ENCODE data around the gene MISP3.

Gene MISP3

DNA sequence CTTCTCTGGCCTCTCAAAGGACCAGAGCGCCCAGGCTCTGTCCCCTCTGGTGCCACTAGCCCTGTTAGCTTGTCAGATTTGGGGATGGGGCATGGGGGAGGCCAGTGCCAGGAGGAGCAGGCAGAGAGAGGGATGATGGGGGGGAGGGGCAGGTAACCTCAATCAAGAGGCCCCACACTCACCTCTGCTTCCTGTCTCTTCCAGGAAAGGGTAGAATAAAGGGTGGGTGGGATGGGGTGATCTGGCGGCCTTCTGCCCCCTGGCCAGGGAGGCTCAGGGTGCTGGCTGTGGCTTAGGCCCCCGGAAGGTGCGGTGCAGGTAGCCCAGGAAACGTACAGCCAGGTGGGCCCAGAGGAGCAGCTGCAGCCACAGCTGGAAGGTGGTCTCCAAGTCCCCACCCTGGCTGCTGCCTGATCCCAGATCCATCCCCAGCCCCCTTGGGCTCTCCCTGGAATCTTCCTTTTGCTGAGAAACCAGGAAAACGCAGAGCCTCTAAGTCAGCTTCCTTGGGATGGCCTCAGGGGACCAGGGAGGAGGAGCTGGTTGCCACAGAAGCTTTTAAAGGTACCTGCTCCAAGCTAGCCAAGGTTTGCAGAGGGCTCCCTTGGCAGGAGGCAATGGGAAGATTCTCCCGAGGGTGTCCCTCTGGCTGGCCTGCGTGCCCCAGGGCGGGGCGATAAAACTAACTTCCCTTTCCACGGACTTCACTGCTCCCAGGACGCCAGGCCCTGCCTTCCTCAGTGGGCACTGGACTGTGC is 39.6 kb downstream of the MISP3 start:
- no peak overlapping the region for H3K4me3 ChIP-seq (IDR thresholded peaks at IDR 0.05; ENCODE audit: insufficient read depth, low read depth, low read length)
- TF ChIP-seq CTCF (conservative IDR thresholded peaks at IDR 0.05; ENCODE audit: low read depth, low read length) = no peak
- H3K27me3 ChIP-seq (ENCODE audit: insufficient read depth, low read depth) = no peaks in the 10 kb centered on the region
- H3K79me2 ChIP-seq (ENCODE audit: insufficient read depth, low read depth) = no peaks in the 10 kb centered on the region; the same call in 1 of the 2 replicates
- H3K4me2 ChIP-seq = no peak overlapping the region
- no peaks in the 10 kb centered on the region for H4K20me1 ChIP-seq (ENCODE audit: insufficient read depth)
- no peak overlapping the region for H2AFZ ChIP-seq (ENCODE audit: low read depth)
- no peaks in the 10 kb centered on the region for H3K36me3 ChIP-seq (ENCODE audit: insufficient read depth)
- peaks cover 10% of the 10 kb centered on the region for H3K4me1 ChIP-seq (ENCODE audit: low read depth, poor library complexity, severe bottlenecking)
- H3K27ac ChIP-seq = no peak overlapping the region
- H3K9ac ChIP-seq = no peak overlapping the region

DNA sequence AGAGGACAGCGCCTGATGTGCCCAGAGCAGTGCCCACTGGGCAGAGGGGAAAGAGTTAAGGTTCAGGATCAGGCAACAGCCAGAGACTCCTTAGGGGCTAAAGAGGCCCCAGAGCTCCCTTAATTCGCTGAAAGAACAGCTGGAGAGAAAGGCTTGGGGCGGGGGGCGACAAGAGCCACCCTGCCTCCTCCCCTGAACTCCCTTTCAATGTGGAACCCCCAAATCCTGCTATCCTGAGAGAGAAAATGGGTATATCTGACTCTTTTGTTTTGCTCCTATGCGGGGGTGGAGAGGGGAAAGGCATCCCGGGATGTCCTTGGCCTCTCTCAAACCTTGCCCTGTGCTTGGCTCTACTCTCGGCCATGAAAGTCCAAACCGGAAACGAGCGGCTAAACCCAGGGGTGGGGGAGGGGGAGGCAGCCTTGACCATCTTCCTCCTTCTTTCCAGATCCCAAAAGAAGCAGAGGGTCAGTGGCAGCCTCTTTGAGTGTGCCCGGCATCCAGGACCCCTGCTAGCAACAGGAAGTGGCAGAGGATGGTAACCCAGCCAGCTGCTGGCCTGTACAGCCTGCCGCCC is 40.3 kb downstream of the MISP3 start:
- no peaks in the 10 kb centered on the region for H3K27me3 ChIP-seq (ENCODE audit: insufficient read depth, low read depth)
- no peak overlapping the region for H2AFZ ChIP-seq (ENCODE audit: low read depth)
- H3K36me3 ChIP-seq (ENCODE audit: insufficient read depth) = no peaks in the 10 kb centered on the region
- peaks cover 10% of the 10 kb centered on the region for H3K4me1 ChIP-seq (ENCODE audit: low read depth, poor library complexity, severe bottlenecking)
- no peaks in the 10 kb centered on the region for H4K20me1 ChIP-seq (ENCODE audit: insufficient read depth)
- H3K9ac ChIP-seq = no peak overlapping the region
- H3K4me2 ChIP-seq = no peak overlapping the region
- H3K27ac ChIP-seq = no peak overlapping the region
- H3K4me3 ChIP-seq (IDR thresholded peaks at IDR 0.05; ENCODE audit: insufficient read depth, low read depth, low read length) = no peak overlapping the region
- TF ChIP-seq CTCF (conservative IDR thresholded peaks at IDR 0.05; ENCODE audit: low read depth, low read length) = no peak
- H3K79me2 ChIP-seq (ENCODE audit: insufficient read depth, low read depth) = no peaks in the 10 kb centered on the region; the same call in 1 of the 2 replicates

DNA sequence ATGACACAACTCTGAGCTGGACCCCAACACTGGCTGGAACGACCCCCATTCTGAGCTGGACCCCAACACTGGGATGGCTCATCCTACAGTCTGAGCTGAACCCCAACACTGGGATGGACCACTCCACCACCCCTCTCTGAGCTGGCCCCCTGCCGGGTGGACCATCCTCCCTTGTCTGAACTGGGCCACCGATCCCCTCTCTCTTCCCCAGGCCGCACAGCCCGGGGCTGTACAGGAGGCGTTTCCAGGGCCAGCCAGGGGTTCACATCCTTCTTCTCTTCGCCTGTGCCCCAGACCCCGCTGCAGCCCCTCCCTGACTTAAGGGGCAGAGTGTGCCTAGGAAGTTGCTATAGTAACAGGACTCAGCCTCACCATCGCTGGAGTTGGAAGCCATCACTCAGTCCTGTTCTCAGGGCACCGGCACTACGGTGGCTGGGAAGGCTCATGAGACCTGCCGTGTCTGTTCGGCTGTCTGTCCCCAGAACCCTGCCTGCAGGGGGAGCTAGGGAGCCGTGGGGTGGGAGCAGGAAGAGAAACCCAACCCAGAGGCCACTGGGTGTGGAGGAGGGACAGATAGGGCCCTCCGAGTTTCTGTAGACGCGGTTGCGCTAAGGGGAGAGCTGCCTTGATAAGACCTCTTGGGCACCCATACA is 41.3 kb downstream of the MISP3 start:
- no peak overlapping the region for H3K9ac ChIP-seq
- no peaks in the 10 kb centered on the region for H4K20me1 ChIP-seq (ENCODE audit: insufficient read depth)
- no peaks in the 10 kb centered on the region for H3K27me3 ChIP-seq (ENCODE audit: insufficient read depth, low read depth)
- no peak overlapping the region for H2AFZ ChIP-seq (ENCODE audit: low read depth)
- peaks cover 10% of the 10 kb centered on the region for H3K4me1 ChIP-seq (ENCODE audit: low read depth, poor library complexity, severe bottlenecking)
- no peak overlapping the region for H3K4me2 ChIP-seq
- TF ChIP-seq CTCF (conservative IDR thresholded peaks at IDR 0.05; ENCODE audit: low read depth, low read length) = 0 out of 2 replicates have a peak, but pooled peaks have one; percentile 21
- H3K36me3 ChIP-seq (ENCODE audit: insufficient read depth) = no peaks in the 10 kb centered on the region
- H3K27ac ChIP-seq = no peak overlapping the region
- H3K4me3 ChIP-seq (IDR thresholded peaks at IDR 0.05; ENCODE audit: insufficient read depth, low read depth, low read length) = no peak overlapping the region
- H3K79me2 ChIP-seq (ENCODE audit: insufficient read depth, low read depth) = no peaks in the 10 kb centered on the region; the same call in 1 of the 2 replicates

- no peaks in the 10 kb centered on the region for H3K27me3 ChIP-seq (ENCODE audit: insufficient read depth, low read depth)
- H4K20me1 ChIP-seq (ENCODE audit: insufficient read depth) = no peaks in the 10 kb centered on the region
- H3K4me2 ChIP-seq = no peak overlapping the region
- H3K4me3 ChIP-seq (IDR thresholded peaks at IDR 0.05; ENCODE audit: insufficient read depth, low read depth, low read length) = no peak overlapping the region
- no peaks in the 10 kb centered on the region for H3K36me3 ChIP-seq (ENCODE audit: insufficient read depth)
- no peak overlapping the region for H3K9ac ChIP-seq
- no peak overlapping the region for H2AFZ ChIP-seq (ENCODE audit: low read depth)
- TF ChIP-seq CTCF (conservative IDR thresholded peaks at IDR 0.05; ENCODE audit: low read depth, low read length) = no peak
- no peak overlapping the region for H3K27ac ChIP-seq
- H3K79me2 ChIP-seq (ENCODE audit: insufficient read depth, low read depth) = no peaks in the 10 kb centered on the region; the same call in 1 of the 2 replicates
- peaks cover 10% of the 10 kb centered on the region for H3K4me1 ChIP-seq (ENCODE audit: low read depth, poor library complexity, severe bottlenecking)
These were observed 41.9 kb downstream of the MISP3 start for GRCh38 chr19:14114439-14114838.

Data from KMS-11 (cell line).